ENCODE results near the gene TRIP13. TPM values are rescaled to one million over a fixed set of nuclear protein-coding genes. Genes with fewer than 3 reads are reported as not detected.
"Not testable (repeated sequence)": the region's sequence is repeated elsewhere in the genome, so short reads cannot be mapped to it uniquely, and the experiment has no call there.

Gene TRIP13
- total and polyA plus RNA-seq, 2 donors = 1.6 to 8.7 TPM

- H3K27ac ChIP-seq (ENCODE audit: low read depth) = no peak overlapping the region
- WGBS = 78% methylated on average over 8 of the region's 8 CpGs
- H3K4me1 ChIP-seq (ENCODE audit: insufficient read depth) = no peaks in the 10 kb centered on the region
- peaks cover 10% of the 10 kb centered on the region for H3K36me3 ChIP-seq (ENCODE audit: insufficient read depth)
- H3K4me3 ChIP-seq (ENCODE audit: low read depth, low read length) = no peak overlapping the region
- DNase-seq (ENCODE audit: extremely low spot score) = no peak
Measured at GRCh38 chr5:873328-873727, 19.4 kb upstream of the TRIP13 start.

- Histone ChIP-seq H3K27ac (ENCODE audit: low read depth) (no peak overlapping the region), H3K4me1 (ENCODE audit: insufficient read depth) (no peaks in the 10 kb centered on the region), H3K36me3 (ENCODE audit: insufficient read depth) (peaks cover 7% of the 10 kb centered on the region), H3K4me3 (ENCODE audit: low read depth, low read length) (no peak overlapping the region)
- no peak for DNase-seq (ENCODE audit: extremely low spot score)
- 95% methylated on average over 24 of the region's 24 CpGs for WGBS
Measured at GRCh38 chr5:875931-876330, 16.8 kb upstream of the TRIP13 start.

GRCh38 chr5:876398-877365, 16.0 kb upstream of the TRIP13 start:
- no peaks in the 10 kb centered on the region for H3K4me1 ChIP-seq (ENCODE audit: insufficient read depth)
- 93% methylated on average over 28 of the region's 28 CpGs for WGBS
- H3K27ac ChIP-seq (ENCODE audit: low read depth) = no peak overlapping the region
- peaks cover 11% of the 10 kb centered on the region for H3K36me3 ChIP-seq (ENCODE audit: insufficient read depth)
- no peak overlapping the region for H3K4me3 ChIP-seq (ENCODE audit: low read depth, low read length)
- DNase-seq (ENCODE audit: extremely low spot score) = no peak

- DNase-seq (ENCODE audit: extremely low spot score) = no peak
- H3K36me3 ChIP-seq (ENCODE audit: insufficient read depth) = peaks cover 12% of the 10 kb centered on the region
- no peak overlapping the region for H3K4me3 ChIP-seq (ENCODE audit: low read depth, low read length)
- no peaks in the 10 kb centered on the region for H3K4me1 ChIP-seq (ENCODE audit: insufficient read depth)
- 92% methylated on average over 15 of the region's 15 CpGs for WGBS
- H3K27ac ChIP-seq (ENCODE audit: low read depth) = no peak overlapping the region
Measured at GRCh38 chr5:878125-878524, 14.6 kb upstream of the TRIP13 start.

- not testable (repeated sequence) for H3K4me1 ChIP-seq (ENCODE audit: insufficient read depth); DNase-seq (ENCODE audit: extremely low spot score); H3K27ac ChIP-seq (ENCODE audit: low read depth); H3K4me3 ChIP-seq (ENCODE audit: low read depth, low read length)
- H3K36me3 ChIP-seq (ENCODE audit: insufficient read depth) = peaks cover 12% of the 10 kb centered on the region
- no CpG with 5 or more reads among the region's 8 CpGs for WGBS
Measured at GRCh38 chr5:878677-879076, 14.0 kb upstream of the TRIP13 start.

GRCh38 chr5:880816-881550, 11.7 kb upstream of the TRIP13 start:
- no peaks in the 10 kb centered on the region for H3K4me1 ChIP-seq (ENCODE audit: insufficient read depth)
- 93% methylated on average over 35 of the region's 35 CpGs for WGBS
- no peak for DNase-seq (ENCODE audit: extremely low spot score)
- H3K36me3 ChIP-seq (ENCODE audit: insufficient read depth) = peaks cover 13% of the 10 kb centered on the region
- H3K4me3 ChIP-seq (ENCODE audit: low read depth, low read length) = no peak overlapping the region
- H3K27ac ChIP-seq (ENCODE audit: low read depth) = no peak overlapping the region

GRCh38 chr5:881551-881935, 11.1 kb upstream of the TRIP13 start:
- Histone ChIP-seq H3K27ac (ENCODE audit: low read depth) (no peak overlapping the region), H3K4me1 (ENCODE audit: insufficient read depth) (no peaks in the 10 kb centered on the region), H3K36me3 (ENCODE audit: insufficient read depth) (peaks cover 13% of the 10 kb centered on the region), H3K4me3 (ENCODE audit: low read depth, low read length) (no peak overlapping the region)
- no peak for DNase-seq (ENCODE audit: extremely low spot score)
- 90% methylated on average over 12 of the region's 12 CpGs for WGBS

- no peak for DNase-seq (ENCODE audit: extremely low spot score)
- 93% methylated on average over 33 of the region's 33 CpGs for WGBS
- Histone ChIP-seq H3K4me3 (ENCODE audit: low read depth, low read length) (no peak overlapping the region), H3K36me3 (ENCODE audit: insufficient read depth) (peaks cover 13% of the 10 kb centered on the region), H3K4me1 (ENCODE audit: insufficient read depth) (no peaks in the 10 kb centered on the region), H3K27ac (ENCODE audit: low read depth) (no peak overlapping the region)
Measured at GRCh38 chr5:882253-883183, 10.2 kb upstream of the TRIP13 start.

- no peak overlapping the region for H3K4me3 ChIP-seq (ENCODE audit: low read depth, low read length)
- peaks cover 13% of the 10 kb centered on the region for H3K36me3 ChIP-seq (ENCODE audit: insufficient read depth)
- no peak overlapping the region for H3K27ac ChIP-seq (ENCODE audit: low read depth)
- 94% methylated on average over 29 of the region's 29 CpGs for WGBS
- DNase-seq (ENCODE audit: extremely low spot score) = no peak
- no peaks in the 10 kb centered on the region for H3K4me1 ChIP-seq (ENCODE audit: insufficient read depth)
Measured at GRCh38 chr5:883475-884181, 9.1 kb upstream of the TRIP13 start.

GRCh38 chr5:884345-885126, 8.1 kb upstream of the TRIP13 start:
- Histone ChIP-seq H3K4me3 (ENCODE audit: low read depth, low read length) (no peak overlapping the region), H3K36me3 (ENCODE audit: insufficient read depth) (peaks cover 13% of the 10 kb centered on the region), H3K4me1 (ENCODE audit: insufficient read depth) (no peaks in the 10 kb centered on the region), H3K27ac (ENCODE audit: low read depth) (no peak overlapping the region)
- DNase-seq (ENCODE audit: extremely low spot score) = no peak
- WGBS = 93% methylated on average over 16 of the region's 16 CpGs

GRCh38 chr5:885127-885442, 7.6 kb upstream of the TRIP13 start:
- Histone ChIP-seq H3K4me3 (ENCODE audit: low read depth, low read length) (no peak overlapping the region), H3K36me3 (ENCODE audit: insufficient read depth) (peaks cover 13% of the 10 kb centered on the region), H3K4me1 (ENCODE audit: insufficient read depth) (no peaks in the 10 kb centered on the region), H3K27ac (ENCODE audit: low read depth) (no peak overlapping the region)
- WGBS = 89% methylated on average over 18 of the region's 18 CpGs
- no peak for DNase-seq (ENCODE audit: extremely low spot score)

- H3K4me1 ChIP-seq (ENCODE audit: insufficient read depth) = no peaks in the 10 kb centered on the region
- no peak for DNase-seq (ENCODE audit: extremely low spot score)
- WGBS = 86% methylated on average over 13 of the region's 13 CpGs
- H3K36me3 ChIP-seq (ENCODE audit: insufficient read depth) = peaks cover 13% of the 10 kb centered on the region
- no peak overlapping the region for H3K27ac ChIP-seq (ENCODE audit: low read depth)
- H3K4me3 ChIP-seq (ENCODE audit: low read depth, low read length) = no peak overlapping the region
Measured at GRCh38 chr5:885529-885928, 7.2 kb upstream of the TRIP13 start.

All from urinary bladder (tissue), 4 donors.